Measurements from ENCODE around the gene DHH.

The DHH gene

GRCh38 chr12:49052451-49053208 is 42.0 kb downstream of the DHH start:
- Histone ChIP-seq H3K36me3 (ENCODE audit: insufficient read depth, low read length) (peaks cover 82% of the 10 kb centered on the region), H3K27ac (no peak overlapping the region), H3K4me3 (no peak overlapping the region), H3K9ac (ENCODE audit: insufficient read length) (no peak overlapping the region), H3K9me3 (ENCODE audit: low read depth, low read length) (no peaks in the 10 kb centered on the region)
- no peak for DNase-seq (ENCODE audit: low read depth, low spot score)
- TF ChIP-seq EZH2 (IDR thresholded peaks at IDR 0.05) = no peak
- no peak for TF ChIP-seq POLR2AphosphoS5 (IDR thresholded peaks at IDR 0.05; ENCODE audit: borderline replicate concordance, low read depth, low read length)
- TF ChIP-seq FOXP2 (optimal IDR thresholded peaks at IDR 0.05; ENCODE audit: control extremely low read depth, extremely low read length, insufficient read depth) = no peak

- H3K9ac ChIP-seq (ENCODE audit: insufficient read length) = no peak overlapping the region
- no peak for TF ChIP-seq POLR2AphosphoS5 (IDR thresholded peaks at IDR 0.05; ENCODE audit: borderline replicate concordance, low read depth, low read length)
- TF ChIP-seq EZH2 (IDR thresholded peaks at IDR 0.05) = no peak
- no peak for TF ChIP-seq FOXP2 (optimal IDR thresholded peaks at IDR 0.05; ENCODE audit: control extremely low read depth, extremely low read length, insufficient read depth)
- peaks cover 87% of the 10 kb centered on the region for H3K36me3 ChIP-seq (ENCODE audit: insufficient read depth, low read length)
- no peak for DNase-seq (ENCODE audit: low read depth, low spot score)
- H3K9me3 ChIP-seq (ENCODE audit: low read depth, low read length) = no peaks in the 10 kb centered on the region
- no peak overlapping the region for H3K4me3 ChIP-seq
- no peak overlapping the region for H3K27ac ChIP-seq
Measured at GRCh38 chr12:49051777-49052438, 42.7 kb downstream of the DHH start.

- Histone ChIP-seq H3K36me3 (ENCODE audit: insufficient read depth, low read length) (peaks cover 92% of the 10 kb centered on the region), H3K9me3 (ENCODE audit: low read depth, low read length) (no peaks in the 10 kb centered on the region), H3K27ac (no peak overlapping the region), H3K9ac (ENCODE audit: insufficient read length) (no peak overlapping the region), H3K4me3 (no peak overlapping the region)
- DNase-seq (ENCODE audit: low read depth, low spot score) = no peak
- TF ChIP-seq POLR2AphosphoS5 (IDR thresholded peaks at IDR 0.05; ENCODE audit: borderline replicate concordance, low read depth, low read length) (no peak), EZH2 (IDR thresholded peaks at IDR 0.05) (no peak), FOXP2 (optimal IDR thresholded peaks at IDR 0.05; ENCODE audit: control extremely low read depth, extremely low read length, insufficient read depth) (no peak)
Measured at GRCh38 chr12:49051373-49051764, 43.2 kb downstream of the DHH start.

GRCh38 chr12:49050507-49051372 is 43.9 kb downstream of the DHH start:
- TF ChIP-seq FOXP2 (optimal IDR thresholded peaks at IDR 0.05; ENCODE audit: control extremely low read depth, extremely low read length, insufficient read depth) = no peak
- TF ChIP-seq EZH2 (IDR thresholded peaks at IDR 0.05) = no peak
- TF ChIP-seq POLR2AphosphoS5 (IDR thresholded peaks at IDR 0.05; ENCODE audit: borderline replicate concordance, low read depth, low read length) = no peak; the same call in 1 of the 2 replicates
- Histone ChIP-seq H3K9ac (ENCODE audit: insufficient read length) (no peak overlapping the region), H3K36me3 (ENCODE audit: insufficient read depth, low read length) (peaks cover 98% of the 10 kb centered on the region), H3K27ac (no peak overlapping the region), H3K9me3 (ENCODE audit: low read depth, low read length) (no peaks in the 10 kb centered on the region), H3K4me3 (no peak overlapping the region)
- DNase-seq (ENCODE audit: low read depth, low spot score) = no peak

- no peak overlapping the region for H3K4me3 ChIP-seq
- no peak overlapping the region for H3K27ac ChIP-seq
- no peak for TF ChIP-seq POLR2AphosphoS5 (IDR thresholded peaks at IDR 0.05; ENCODE audit: borderline replicate concordance, low read depth, low read length)
- no peak for TF ChIP-seq FOXP2 (optimal IDR thresholded peaks at IDR 0.05; ENCODE audit: control extremely low read depth, extremely low read length, insufficient read depth)
- no peak for TF ChIP-seq EZH2 (IDR thresholded peaks at IDR 0.05)
- peaks cover 95% of the 10 kb centered on the region for H3K36me3 ChIP-seq (ENCODE audit: insufficient read depth, low read length)
- DNase-seq (ENCODE audit: low read depth, low spot score) = no peak
- H3K9ac ChIP-seq (ENCODE audit: insufficient read length) = no peak overlapping the region
- no peaks in the 10 kb centered on the region for H3K9me3 ChIP-seq (ENCODE audit: low read depth, low read length)
Measured at GRCh38 chr12:49049566-49050224, 44.9 kb downstream of the DHH start.

- no peak for DNase-seq (ENCODE audit: low read depth, low spot score)
- no peak overlapping the region for H3K4me3 ChIP-seq
- no peak overlapping the region for H3K9ac ChIP-seq (ENCODE audit: insufficient read length)
- H3K36me3 ChIP-seq (ENCODE audit: insufficient read depth, low read length) = peaks cover 95% of the 10 kb centered on the region
- H3K27ac ChIP-seq = no peak overlapping the region
- H3K9me3 ChIP-seq (ENCODE audit: low read depth, low read length) = no peaks in the 10 kb centered on the region
- no peak for TF ChIP-seq EZH2 (IDR thresholded peaks at IDR 0.05)
Measured at GRCh38 chr12:49048953-49049352, 45.6 kb downstream of the DHH start.

GRCh38 chr12:49046129-49046895 is 48.3 kb downstream of the DHH start:
- Histone ChIP-seq H3K9ac (ENCODE audit: insufficient read length) (no peak overlapping the region), H3K27ac (no peak overlapping the region), H3K9me3 (ENCODE audit: low read depth, low read length) (no peaks in the 10 kb centered on the region), H3K36me3 (ENCODE audit: insufficient read depth, low read length) (peaks cover 95% of the 10 kb centered on the region), H3K4me3 (no peak overlapping the region)
- no peak for DNase-seq (ENCODE audit: low read depth, low spot score)
- TF ChIP-seq FOXP2 (optimal IDR thresholded peaks at IDR 0.05; ENCODE audit: control extremely low read depth, extremely low read length, insufficient read depth) (no peak), EZH2 (IDR thresholded peaks at IDR 0.05) (no peak), POLR2AphosphoS5 (IDR thresholded peaks at IDR 0.05; ENCODE audit: borderline replicate concordance, low read depth, low read length) (no peak)
